Neural crest cell (in vitro differentiated cells): ENCODE data around the gene PREX1. TPM values are rescaled to one million over a fixed set of nuclear protein-coding genes. Genes with fewer than 3 reads are reported as not detected.

Source experiments
- DNase-seq: peaks from one replicate; pipeline ENCODE4 v3.0.0; 2021; ENCODE audit warnings: low read depth, mixed read lengths, low spot score
- H3K27ac Mint-ChIP-seq: one replicate; pipeline ENCODE4 v1.8.0; 2021; ENCODE audit warnings: mild to moderate bottlenecking, mixed read lengths; ENCODE audit not compliant: unreplicated experiment
- H3K27me3 Mint-ChIP-seq: 2 replicates; pipeline ENCODE4 v1.8.0; 2021; ENCODE audit warnings: low read depth, mild to moderate bottlenecking, mixed read lengths
- H3K36me3 Mint-ChIP-seq: 2 replicates; pipeline ENCODE4 v1.8.0; 2021; ENCODE audit warnings: low read depth, mild to moderate bottlenecking, mixed read lengths
- H3K4me1 Mint-ChIP-seq: 2 replicates; pipeline ENCODE4 v1.8.0; 2021; ENCODE audit warnings: mixed read lengths
- H3K4me3 Mint-ChIP-seq: one replicate; pipeline ENCODE4 v1.8.0; 2021; ENCODE audit warnings: mild to moderate bottlenecking, mixed read lengths
- H3K9me3 Mint-ChIP-seq: 2 replicates; pipeline ENCODE4 v1.8.0; 2021; ENCODE audit warnings: mixed read lengths
- CTCF ChIP-seq: fragments of 200-600 bp; sonication (generic); conservative IDR thresholded peaks from 2 replicates; pipeline ENCODE4 v1.5.0; 2021; ENCODE audit warnings: antibody characterized with exemption, mild to moderate bottlenecking
- total RNA-seq: library from RNA; stranded (reverse); gene quantifications from 2 replicates; pipeline ENCODE4 v1.2.1, GENCODE V29; 2021

The PREX1 gene
- total RNA-seq, 1 donor from 2014 or later, result 72.4 TPM

DNA sequence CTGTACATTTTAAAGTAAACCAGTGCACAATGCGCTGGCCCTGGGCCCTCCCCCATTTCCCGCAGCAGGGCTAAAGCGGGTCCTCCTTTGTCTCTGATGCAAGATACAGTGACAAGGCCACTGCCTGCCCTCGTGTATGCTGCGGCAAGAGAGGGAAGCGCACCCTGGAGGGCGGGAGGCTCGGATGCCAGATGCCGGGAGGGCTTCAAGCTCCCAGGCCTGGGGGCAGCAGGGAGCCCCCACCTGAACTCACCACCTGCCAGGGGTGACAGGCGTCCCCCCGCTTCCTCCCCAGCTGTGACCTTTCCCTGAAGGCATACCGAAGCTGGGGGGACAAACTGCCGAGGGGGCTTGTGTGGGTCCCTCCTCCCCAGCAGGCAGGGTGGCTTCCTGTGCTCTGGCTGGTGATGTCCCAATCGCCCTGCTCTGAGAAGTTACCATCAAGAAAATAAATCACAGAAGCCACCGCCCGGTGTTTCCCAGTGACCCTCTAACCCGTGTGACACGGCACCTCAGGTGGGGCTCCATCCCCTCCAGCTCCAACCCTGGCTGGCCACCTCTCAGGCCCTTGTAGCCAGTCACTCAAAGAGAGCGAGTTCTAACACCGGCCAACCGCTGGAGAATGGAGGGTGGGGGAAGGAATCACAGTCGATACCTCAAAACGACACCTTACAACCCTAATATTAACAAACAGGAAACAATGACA, 203.3 kb downstream of the PREX1 start:
- DNase-seq, result no peak
- Mint-ChIP-seq H3K36me3 (peaks cover 3% of the 10 kb centered on the region), H3K4me1 (peaks cover 6% of the 10 kb centered on the region), H3K9me3 (no peaks in the 10 kb centered on the region), H3K27me3 (no peaks in the 10 kb centered on the region), H3K4me3 (no peak overlapping the region), H3K27ac (no peak overlapping the region)
- TF ChIP-seq CTCF, result no peak

DNA sequence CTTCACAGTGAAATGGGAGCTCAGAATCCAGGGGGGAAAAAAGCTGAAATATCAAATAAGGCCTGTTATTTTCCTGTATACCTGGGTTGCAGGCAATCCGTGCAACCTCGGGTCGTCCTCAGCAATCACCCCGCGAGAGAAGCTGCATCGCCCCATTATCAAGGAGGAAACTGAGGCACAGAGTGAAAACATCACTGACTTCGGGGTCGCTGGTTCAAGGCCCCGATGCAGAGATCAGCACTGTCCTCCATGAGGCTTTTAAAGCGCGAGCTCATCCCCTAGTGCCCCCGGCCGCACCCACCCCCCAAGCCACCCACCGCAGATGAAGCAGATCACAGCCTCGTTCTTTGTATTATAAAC, 203.9 kb downstream of the PREX1 start:
- no peak for TF ChIP-seq CTCF
- H3K9me3 Mint-ChIP-seq, result no peaks in the 10 kb centered on the region
- H3K36me3 Mint-ChIP-seq, result peaks cover 3% of the 10 kb centered on the region
- H3K27ac Mint-ChIP-seq, result no peak overlapping the region
- no peak overlapping the region for H3K4me3 Mint-ChIP-seq
- no peaks in the 10 kb centered on the region for H3K27me3 Mint-ChIP-seq
- no peak for DNase-seq
- peaks cover 6% of the 10 kb centered on the region for H3K4me1 Mint-ChIP-seq

DNA sequence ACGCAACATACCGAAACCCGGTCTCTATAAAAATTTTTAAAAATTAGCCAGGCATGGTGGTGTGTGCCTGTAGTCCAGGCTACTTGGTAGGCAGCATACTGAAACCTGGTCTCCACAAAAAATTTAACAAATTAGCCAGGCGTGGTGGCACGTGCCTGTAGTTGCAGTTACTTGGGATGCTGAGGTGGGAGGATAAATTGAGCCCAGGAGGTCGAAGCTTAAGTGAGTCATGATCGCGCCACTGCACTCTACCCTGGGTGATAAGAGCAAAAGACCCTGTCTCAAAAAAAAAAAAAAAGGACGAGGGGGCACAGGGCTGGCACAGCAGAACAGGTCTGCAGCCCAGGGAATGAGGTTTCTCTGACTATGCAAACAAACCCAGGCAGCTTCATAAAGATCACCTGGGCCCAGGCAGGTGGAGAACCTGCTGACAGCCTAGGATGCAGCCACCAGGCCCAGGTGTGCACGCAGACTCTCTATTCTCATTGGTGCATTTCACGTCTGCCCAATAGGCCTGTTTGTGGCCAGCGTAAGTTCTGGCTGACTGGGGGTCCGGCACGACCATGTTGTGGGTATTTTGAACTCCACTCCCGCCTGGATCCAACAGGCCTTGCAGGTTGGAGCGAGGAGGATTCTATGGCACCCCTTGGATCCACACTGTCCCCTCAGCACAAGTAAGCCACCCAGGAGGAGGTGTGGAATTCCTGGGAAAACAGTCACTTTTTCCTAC, 204.5 kb downstream of the PREX1 start:
- no peak for TF ChIP-seq CTCF
- H3K4me3 Mint-ChIP-seq, result no peak overlapping the region
- H3K4me1 Mint-ChIP-seq, result peaks cover 6% of the 10 kb centered on the region
- no peak overlapping the region for H3K27ac Mint-ChIP-seq
- no peak for DNase-seq
- H3K9me3 Mint-ChIP-seq, result no peaks in the 10 kb centered on the region
- H3K27me3 Mint-ChIP-seq, result no peaks in the 10 kb centered on the region
- H3K36me3 Mint-ChIP-seq, result peaks cover 3% of the 10 kb centered on the region

GRCh38 chr20:48622421-48622820, 205.4 kb downstream of the PREX1 start:
- H3K4me3 Mint-ChIP-seq, result no peak overlapping the region
- no peaks in the 10 kb centered on the region for H3K9me3 Mint-ChIP-seq
- DNase-seq, result no peak
- peaks cover 6% of the 10 kb centered on the region for H3K4me1 Mint-ChIP-seq
- no peaks in the 10 kb centered on the region for H3K27me3 Mint-ChIP-seq
- peaks cover 3% of the 10 kb centered on the region for H3K36me3 Mint-ChIP-seq
- no peak for TF ChIP-seq CTCF
- peak overlapping the region; percentile 10 for H3K27ac Mint-ChIP-seq

GRCh38 chr20:48621376-48622078, 206.3 kb downstream of the PREX1 start:
- H3K4me3 Mint-ChIP-seq, result no peak overlapping the region
- H3K27ac Mint-ChIP-seq, result no peak overlapping the region
- H3K4me1 Mint-ChIP-seq, result peaks cover 6% of the 10 kb centered on the region
- no peaks in the 10 kb centered on the region for H3K9me3 Mint-ChIP-seq
- TF ChIP-seq CTCF, result no peak
- H3K36me3 Mint-ChIP-seq, result peaks cover under 1% of the 10 kb centered on the region
- DNase-seq, result no peak
- no peaks in the 10 kb centered on the region for H3K27me3 Mint-ChIP-seq
